GM21576 (cell line): ENCODE results near the gene ZNRD2.

ENCODE experiments used
- ATAC-seq: cut with Tn5 transposase; IDR thresholded peaks from one replicate; pipeline ENCODE4 v1.9.1; 2021; ENCODE audit warnings: mild to moderate bottlenecking, moderate library complexity; ENCODE audit not compliant: unreplicated experiment

Gene ZNRD2

DNA sequence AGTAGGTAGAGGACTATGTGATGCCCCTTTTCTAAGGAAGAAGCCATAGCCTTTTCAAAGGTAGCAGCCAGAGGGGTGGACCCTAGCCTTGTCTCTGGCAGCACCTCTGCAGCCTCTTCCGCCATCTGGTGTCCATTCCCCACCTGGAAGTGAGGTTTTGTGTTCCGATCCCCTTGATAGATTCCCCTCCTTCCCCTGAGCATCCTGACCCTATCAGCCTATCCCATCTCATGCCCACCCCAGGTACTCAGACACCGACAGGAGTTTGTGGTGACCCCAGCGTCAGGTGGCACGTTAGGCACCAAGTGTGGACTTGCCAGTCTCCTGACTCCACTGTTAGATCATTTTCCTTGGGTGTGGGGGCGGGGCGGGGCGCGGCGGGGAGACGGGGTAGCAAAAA, 1.7 kb downstream of the ZNRD2 start:
- ATAC-seq: no peak

DNA sequence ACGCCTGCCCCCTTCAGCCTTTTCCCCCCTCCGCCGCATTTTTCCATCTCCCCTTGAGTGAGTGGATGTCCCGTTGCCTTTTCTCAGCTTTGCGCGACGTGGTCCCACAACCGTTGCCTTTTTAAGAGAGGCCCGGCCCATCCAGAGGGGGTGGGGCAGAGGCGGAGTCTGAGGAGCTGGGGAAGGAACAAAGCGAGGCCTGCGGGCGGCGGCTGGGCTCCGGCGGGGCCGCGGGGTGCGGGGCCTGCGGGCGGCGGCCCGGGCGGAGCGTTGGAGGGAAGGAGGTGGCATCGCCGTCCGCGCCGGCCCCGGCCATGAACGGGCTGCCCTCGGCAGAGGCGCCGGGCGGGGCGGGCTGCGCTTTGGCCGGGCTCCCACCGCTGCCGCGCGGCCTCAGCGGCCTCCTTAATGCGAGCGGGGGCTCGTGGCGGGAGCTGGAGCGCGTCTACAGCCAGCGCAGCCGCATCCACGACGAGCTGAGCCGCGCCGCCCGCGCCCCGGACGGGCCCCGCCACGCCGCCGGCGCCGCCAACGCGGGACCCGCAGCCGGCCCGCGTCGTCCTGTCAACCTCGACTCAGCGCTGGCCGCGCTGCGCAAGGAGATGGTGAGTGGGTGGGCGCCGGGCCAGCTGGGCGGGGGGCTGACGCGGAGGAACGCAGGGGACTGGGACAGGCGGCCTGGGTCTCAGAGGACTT, 2.2 kb downstream of the ZNRD2 start, which contains the start of gene FAM89B:
TSS of gene FAM89B (plus strand) at position 183 of the 696 bp plus-strand sequence. CDS start at position 315, 132 bp downstream.
- no peak for ATAC-seq

DNA sequence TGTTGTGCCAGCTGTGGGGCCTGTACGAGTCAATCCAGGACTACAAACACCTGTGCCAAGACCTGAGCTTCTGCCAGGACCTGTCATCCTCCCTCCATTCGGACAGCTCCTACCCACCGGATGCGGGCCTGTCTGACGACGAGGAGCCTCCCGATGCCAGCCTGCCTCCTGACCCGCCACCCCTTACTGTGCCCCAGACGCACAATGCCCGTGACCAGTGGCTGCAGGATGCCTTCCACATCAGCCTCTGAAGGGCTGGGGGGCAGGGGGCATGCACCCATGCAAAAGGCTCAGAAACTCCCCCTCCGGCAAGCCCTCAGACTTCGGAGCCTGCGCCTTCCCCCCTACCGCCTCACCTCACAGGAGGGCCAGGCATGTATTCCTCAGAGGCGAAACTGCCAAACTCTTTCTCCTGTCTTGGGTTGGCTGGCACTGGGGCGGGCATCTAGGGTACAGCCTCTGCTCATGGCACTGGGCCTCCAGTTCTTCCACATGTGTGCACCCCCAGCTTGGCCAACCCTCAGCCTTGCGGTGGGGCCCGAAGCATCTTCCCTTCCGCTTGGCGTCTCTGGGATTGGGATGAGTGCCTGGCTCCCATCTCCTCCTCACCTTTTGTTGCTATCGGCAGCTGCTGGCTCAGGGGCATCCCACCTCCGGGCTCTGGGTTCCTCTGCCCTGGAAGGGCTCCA, 3.3 kb downstream of the ZNRD2 start:
- ATAC-seq: no peak

DNA sequence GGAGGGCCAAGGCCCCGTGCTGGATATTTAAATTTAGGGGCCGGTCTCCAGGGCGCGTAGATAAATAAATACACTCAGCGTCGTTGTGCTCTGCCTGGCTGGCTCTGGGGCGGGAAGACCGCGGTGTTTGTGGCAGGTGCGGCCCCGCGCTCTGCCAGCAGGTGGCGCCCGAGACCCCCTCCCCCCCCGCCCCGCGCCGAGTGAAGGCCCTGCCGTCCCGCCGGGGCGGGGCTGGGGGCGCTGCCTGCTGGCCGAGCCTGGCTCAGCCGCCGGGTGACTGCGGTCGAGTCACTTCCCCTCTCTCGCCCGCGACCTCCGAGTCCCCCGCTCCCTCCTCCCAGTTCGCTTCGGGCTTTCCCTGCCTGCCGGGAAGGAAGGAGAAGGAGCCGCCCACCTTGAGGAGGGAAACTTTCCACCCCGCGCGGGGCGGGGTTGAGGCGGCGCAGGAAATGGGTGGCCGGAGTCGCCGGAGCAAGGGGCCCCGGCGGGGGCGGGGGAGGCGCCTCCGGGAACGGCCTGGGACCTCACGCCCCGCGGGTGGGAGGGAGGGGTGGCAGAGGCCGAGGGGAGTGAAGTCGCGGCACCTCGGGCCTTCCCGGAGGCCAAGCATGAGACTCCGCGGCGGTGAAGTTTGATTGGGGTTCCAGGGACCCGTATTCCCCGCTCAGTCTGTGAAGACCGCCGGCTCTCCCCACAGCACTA, 4.0 kb downstream of the ZNRD2 start:
- peak; percentile 29 for ATAC-seq

DNA sequence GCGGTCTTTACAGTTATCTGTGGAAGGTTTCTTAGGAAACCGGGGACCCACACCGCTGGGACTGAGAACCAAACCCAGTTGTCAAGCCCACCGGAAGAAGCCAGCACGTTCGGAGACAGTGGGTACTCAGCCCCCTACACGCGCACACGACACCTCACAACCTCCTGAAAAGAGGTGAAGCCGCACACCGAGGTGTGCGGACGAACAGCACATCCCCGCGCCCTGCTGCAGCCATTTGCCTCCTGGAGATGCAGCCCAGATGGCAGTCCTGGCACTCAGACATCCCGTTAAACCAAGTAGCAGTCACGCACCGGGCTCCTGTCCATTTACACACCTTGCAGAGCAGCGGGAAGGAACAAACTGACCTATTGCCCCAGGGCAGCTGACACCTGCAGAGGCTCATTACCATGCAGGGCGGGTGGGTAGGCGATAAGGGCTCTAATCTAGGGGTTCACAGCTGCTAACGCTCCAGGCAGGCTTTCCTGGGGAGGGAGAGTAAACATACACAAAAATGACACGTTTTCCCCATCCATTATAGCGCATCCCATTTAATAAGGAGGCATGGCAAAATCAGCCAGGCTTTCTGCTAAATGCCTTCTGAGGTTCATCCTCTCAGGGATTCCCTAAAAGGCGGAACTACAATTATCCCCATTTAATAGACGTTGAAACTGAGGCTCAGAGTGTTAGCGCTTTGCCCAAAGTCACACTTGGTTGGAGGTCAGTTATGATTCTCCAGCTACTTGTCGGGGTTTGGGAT, 4.7 kb downstream of the ZNRD2 start:
- ATAC-seq: no peak

DNA sequence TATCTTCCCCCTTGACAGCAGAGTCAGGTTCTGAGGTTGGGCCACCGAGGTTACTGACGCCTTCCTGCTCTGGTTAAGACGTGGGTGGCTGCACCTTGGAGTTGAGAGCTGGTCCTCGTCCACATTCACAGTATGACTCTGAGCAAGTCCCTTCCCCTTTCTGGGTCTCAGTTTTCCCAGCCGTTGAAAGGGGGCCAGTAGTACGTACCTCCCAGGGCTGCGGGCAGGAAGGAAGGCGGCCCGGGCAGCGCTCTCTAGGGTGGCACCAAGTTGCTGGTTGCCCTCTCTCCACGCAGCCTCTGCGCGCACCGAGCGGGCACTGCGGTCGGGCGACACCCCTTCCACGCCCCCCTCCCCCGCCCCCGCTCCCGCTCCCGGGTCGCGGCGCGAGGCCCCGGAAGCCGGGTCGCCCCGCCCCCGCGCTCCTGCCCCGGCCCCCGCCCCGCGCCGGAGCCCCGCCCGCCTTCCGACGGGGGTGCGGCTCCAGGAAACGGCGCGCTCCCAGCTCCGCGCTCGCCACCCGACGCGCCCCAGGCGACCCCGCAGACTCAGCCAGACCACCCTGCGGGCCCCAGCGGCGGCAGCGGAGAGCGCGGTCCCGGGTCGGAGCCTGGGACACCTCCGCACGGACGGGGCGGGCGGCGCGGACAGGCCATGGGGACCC, 5.4 kb downstream of the ZNRD2 start, which contains the start of gene EHBP1L1:
TSS of gene EHBP1L1 (plus strand) at position 486 of the 664 bp plus-strand sequence. CDS start 250 bp downstream, outside the sequence.
- no peak for ATAC-seq

DNA sequence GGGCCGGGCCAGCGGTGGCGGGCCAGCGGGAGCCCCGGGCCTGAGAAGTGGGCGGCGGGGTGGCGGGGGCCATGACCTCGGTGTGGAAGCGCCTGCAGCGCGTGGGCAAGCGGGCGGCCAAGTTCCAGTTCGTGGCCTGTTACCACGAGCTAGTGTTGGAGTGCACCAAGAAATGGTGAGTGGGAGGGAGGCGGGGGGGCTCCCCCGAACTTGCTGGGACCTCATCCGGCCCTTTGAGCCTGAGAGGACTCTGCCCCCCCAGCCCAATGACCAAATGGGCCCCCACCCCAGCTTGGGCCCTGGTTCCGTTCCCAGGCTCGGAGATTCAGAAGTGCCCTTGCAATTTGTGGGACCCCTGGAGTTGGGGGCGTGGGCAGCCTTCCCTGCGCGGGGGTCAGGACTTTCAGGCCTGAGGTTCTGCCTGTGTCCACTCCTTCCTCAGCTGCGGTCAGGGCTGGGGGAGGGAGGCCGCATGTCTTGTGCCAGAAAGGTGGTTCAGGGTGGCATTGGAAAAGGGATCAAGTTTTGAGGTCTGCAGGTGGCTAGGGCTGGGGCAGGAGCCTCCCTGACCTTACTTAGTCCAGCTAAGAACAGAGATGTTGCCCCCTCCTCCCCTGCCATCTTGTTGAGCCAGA, 6.1 kb downstream of the ZNRD2 start:
- no peak for ATAC-seq

DNA sequence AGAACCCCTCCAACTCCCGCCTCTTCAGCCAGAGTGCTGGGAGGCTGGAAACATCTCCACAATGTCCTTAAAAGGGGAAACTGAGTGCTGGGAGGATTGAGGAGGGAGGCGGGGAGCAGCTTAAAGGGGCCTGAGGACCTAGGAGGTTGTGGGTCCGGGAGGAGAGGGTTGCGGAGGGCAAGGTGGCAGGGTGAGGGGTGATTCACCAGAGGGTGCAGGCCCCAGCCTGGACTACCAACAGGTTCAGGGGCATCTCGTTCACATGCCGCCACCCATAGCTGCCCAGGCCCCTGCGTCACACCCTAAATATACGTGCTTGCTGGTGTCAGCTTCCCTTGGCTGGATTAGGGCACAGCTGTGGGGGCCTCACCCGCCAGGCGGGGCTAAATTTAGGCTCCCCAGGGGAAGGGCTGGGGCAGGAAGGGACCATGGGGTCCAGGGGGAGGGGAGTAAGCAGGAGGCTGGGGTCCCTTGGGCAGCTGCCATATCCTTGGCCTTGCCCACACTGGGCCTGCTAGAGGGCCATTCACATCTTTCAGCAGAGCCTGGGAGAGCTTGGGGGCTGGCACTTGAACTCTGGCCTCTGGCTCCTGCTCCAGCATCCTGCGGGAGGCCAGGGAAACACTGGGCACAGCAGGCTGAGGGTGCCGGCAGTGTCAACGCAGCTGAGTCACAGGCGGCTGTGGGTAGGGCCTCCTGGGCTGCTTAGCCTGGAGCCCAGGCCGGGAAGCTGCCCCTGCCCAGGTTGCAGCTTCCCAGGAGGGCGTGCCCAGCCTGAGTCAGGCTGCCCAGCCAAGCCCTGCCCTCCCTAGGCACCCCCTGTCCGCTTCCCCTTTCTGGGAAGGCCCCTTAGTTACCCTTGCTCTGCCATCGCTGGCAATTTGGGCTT, 6.8 kb downstream of the ZNRD2 start:
- ATAC-seq: no peak

DNA sequence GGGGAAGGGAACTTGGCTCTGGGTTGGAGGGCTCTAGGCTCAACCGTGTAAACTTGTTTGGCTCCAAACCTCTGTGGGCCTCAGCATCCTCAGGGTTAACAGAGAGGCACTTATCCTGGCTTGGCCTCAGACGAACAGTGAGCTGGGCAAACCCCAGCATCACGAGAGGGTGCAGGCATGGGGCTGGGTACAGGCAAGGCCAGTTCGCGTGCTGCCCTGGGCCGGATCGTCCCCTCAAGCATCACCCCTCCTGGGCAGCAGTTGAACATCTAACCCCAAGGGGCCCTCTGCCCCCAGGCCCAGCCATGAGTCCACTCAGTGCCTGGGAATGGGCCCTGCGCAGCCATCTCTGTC, 7.5 kb downstream of the ZNRD2 start:
- ATAC-seq: no peak

DNA sequence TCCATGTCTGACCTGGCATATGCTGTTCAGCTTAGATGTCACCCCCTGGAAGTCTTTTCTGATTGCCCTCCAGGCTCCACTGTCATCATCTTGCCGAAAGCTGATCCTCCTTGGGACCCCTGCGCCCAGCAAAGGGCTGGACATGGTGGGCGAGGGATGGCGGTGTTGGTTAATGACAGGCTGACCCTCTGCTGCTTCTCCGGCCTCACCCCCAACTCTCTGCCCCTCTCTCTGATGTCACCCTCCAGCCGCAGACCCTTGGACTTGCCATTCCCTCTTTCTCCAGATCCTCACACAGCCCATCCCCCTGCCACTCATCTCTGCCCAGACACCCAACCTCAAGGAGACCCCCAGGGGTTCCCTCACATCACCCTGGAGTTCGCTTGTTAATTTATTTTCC, 7.9 kb downstream of the ZNRD2 start:
- ATAC-seq: no peak

DNA sequence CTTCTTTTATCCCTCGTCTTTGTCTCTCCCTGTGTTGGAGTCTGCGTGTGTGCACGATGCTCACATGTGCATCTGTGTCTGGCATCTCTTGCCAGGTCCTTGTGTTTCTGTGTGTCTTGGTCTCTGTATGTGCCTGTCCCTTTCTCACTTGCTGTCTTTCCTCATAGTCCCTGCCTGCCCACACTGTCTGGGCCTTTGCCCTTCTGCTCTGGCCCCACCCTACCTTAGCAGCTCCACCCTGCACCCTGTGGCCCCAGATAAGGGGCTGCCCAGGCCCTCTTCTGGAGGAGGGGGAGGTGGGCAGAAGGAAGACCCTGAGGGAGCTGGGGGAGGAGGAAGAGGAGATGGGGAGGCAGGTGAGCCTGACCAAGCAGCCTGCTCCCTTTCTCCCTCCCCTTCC, 8.4 kb downstream of the ZNRD2 start:
- no peak for ATAC-seq

DNA sequence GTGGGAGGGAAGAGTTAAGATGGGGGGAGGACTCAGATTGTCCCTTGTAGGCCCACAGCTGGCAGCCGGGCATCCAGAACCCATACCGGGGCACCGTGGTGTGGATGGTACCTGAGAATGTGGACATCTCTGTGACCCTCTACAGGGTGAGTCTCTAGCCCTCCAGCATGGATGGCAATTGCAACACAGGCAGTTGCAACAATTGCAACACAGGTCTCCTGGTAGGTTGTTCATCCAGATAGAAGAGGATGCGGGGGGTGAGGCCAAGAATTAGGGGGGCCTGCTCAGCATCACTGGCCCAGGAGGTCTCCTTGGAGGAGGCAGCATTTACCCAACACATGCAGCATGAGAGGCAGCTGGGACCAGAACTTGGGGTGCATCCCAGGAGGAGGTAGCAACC, 9.0 kb downstream of the ZNRD2 start:
- no peak for ATAC-seq

DNA sequence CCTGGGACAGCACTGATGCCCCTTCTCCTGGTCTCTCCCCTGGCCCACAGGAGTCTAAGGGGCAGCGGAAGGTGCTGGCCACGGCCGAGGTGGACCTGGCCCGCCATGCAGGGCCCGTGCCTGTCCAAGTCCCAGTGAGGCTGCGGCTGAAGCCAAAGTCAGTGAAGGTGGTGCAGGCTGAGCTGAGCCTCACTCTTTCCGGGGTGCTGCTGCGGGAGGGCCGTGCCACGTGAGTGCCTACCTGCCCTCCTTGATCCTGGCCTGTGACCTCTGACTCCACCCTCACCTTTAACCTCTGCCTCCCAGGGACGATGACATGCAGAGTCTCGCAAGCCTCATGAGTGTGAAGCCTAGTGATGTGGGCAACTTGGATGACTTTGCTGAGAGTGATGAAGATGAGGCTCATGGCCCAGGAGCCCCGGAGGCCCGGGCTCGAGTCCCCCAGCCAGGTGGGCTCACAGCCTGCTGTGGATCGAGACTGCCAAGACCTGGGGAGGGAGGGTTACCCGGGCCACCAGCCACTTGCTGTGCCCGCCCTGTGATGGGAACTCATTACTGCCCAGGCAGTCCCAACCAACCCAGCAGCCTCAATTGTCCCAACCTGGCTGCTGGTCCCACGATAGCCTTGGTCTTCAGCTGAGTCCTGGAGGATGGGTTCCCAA, 9.9 kb downstream of the ZNRD2 start:
- ATAC-seq: no peak

DNA sequence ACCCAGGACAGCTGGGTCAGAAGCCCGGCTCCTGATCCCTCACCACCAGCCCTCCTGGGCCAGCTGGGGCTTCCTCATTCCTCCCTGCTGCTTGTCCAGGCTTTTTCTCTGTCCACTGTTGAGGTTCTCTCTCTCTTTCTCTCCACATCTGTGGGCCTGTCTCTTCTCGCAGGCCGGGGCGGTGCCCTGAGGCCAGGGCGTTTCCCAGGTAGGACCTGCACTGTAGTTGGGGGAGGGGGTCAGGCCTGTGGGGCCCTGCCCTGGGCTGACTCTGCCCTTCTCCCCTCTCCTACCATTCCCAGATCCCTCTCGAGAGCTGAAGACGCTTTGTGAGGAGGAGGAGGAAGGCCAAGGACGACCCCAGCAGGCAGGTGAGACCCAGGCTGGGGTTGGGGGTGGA, 10.5 kb downstream of the ZNRD2 start:
- no peak for ATAC-seq

DNA sequence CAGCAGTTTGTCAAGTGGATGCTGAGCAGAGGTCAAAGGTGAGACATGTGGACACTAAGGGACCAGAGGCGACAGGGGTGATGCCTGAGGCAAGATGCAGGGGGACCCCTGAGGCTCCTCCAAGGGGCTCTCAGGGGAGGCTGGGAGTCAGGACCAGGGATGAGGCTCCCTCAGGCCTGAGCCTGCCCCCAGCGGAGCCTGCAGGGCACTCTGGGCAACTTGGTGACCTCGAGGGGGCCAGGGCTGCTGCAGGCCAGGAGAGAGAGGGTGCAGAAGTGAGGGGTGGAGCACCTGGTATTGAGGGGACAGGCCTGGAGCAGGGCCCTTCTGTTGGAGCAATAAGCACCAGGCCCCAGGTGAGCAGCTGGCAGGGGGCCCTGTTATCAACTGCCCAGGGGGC, 11.7 kb downstream of the ZNRD2 start:
- ATAC-seq: no peak

DNA sequence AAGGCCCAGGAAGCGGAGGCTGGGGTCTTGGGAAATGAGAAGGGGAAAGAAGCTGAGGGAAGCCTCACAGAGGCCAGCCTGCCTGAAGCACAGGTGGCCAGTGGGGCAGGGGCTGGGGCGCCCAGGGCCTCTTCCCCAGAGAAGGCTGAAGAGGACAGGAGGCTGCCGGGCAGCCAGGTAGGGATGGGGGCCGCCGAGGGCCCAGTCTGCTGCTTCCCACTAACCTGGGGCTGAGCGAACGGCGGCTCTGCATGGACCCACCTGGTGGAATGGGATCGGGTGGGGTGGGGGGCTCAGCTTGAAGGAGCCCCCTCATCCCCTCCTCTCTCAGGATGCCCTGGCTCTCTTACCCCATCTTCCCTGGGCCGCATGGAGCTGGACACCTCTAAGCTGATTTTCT, 13.3 kb downstream of the ZNRD2 start:
- ATAC-seq: no peak

DNA sequence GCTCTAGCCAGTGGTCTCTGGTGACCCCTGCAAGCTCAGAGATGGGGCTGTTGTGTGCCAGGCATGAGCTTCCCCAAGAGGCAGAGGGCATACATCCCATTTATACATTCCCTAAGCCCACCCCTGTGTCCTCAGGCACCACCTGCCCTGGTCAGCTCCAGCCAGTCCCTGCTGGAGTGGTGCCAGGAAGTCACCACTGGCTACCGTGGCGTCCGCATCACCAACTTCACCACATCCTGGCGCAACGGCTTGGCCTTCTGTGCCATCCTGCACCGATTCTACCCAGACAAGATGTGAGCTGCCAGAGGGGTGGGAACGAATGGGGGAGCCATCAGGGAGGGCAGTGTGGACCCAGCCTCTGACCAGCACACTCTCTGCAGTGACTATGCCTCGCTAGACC, 13.8 kb downstream of the ZNRD2 start:
- ATAC-seq: no peak

DNA sequence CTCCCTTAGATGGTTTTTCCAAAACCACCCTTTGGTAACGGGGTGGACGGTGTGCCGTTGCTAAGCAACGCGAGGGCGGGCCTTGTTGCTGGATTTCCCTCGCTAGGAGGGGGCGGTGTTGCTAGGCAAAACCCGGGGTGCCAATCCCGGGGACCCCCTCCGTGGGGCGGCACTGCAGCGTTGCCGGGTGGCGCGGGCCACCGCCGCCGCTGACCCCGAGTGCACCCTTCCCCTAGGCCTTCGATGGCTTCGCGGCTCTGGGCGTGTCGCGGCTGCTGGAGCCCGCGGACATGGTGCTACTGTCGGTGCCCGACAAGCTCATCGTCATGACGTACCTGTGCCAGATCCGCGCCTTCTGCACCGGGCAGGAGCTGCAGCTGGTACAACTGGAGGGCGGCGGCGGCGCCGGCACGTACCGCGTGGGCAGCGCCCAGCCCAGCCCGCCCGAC, 14.5 kb downstream of the ZNRD2 start:
- no peak for ATAC-seq
